GM21737 (cell line): ENCODE results near the gene SGF29.
"Not testable (repeated sequence)": the region's sequence is repeated elsewhere in the genome, so short reads cannot be mapped to it uniquely, and the experiment has no call there.

Experiments
- ATAC-seq: cut with Tn5 transposase; IDR thresholded peaks from one replicate; pipeline ENCODE4 v1.9.1; 2021; ENCODE audit warnings: mild to moderate bottlenecking, moderate library complexity; ENCODE audit not compliant: unreplicated experiment

SGF29 gene

DNA sequence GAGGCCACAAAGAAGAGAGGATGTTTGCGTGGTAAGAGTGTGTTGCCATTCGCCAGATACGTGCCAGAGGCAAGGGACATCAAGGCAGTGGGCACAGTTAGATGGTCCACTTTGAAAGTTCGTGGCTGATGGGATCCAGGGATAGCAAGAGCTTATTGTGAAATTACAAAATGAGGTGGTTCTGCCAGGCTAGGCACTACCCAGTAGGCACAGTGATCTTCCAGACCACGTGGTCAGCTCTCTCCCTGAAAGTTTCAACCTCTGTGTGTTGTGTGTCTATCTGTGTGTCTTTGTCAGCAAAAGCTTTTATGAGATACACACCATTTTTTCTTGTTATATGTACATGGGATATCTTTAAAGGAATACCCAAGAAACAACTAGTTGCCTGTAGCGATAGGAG, 9.5 kb downstream of the SGF29 start:
- ATAC-seq, result no peak

DNA sequence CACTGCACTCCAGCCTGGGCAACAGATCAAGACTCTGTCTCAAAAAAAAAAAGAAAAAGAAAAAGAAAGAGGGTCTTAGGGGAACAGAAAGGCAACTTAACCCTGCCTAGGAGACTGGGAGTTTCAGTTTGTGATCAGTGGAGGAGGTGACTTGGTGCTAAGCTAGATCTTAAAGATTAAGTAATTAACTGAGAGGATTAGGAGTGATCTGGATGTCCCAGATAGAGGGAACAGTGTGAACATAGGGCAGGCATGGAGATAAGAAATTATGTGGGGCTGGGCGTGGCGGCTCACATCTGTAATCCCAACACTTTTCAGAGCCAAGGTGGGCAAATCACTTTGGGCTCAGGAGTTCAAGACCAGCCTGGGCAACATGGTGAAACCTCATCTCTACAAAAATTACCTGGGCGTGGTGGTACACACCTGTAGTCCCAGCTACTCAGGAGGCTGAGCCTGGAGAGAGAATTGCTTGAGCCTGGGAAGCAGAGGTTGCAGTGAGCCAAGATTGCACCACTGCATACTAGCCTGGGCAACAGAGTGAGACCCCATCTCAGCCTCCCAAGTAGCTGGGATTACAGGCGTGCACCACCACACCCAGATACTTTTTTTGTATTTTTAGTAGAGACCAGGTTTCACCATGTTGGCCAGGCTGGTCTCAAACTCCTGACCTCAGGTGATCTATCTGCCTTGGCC, 12.7 kb downstream of the SGF29 start:
- ATAC-seq, result not testable (repeated sequence)

DNA sequence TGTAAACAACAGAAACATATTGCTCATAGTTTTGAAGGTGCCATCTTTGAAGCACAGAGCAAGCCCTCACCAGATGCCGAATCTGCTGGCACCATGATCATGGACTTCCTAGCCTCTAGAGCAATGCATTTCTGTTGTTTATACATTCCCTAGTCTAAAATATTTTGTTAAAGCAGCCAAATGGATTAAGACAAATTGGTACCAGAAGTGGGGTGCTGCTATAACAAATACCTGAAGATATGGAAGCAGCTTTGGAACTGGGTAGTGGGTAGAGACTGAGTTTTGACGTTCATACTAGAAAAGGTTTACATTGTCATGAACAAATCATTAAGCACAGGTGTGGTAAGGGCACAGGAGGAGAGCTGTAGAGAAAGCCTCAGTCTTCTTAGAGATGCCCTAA, 13.6 kb downstream of the SGF29 start:
- ATAC-seq, result no peak

DNA sequence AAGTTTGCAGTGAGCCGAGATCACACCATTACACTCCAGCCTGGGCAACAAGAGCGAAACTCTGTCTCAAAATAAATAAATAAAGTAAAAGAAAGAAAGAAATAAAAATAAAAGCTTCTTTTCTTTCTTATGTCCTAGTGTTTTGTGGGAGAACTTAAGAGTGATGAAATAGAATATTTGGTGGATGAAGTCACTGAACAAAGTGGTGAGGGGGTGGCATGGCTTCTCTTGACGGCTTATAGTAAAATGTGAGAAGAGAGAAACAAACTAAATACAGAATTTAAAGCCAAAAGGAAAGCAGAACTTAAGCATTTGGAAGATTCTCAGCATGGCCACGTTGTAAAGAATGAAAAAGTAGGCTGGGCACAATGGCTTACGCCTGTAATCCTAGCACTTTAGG, 15.3 kb downstream of the SGF29 start:
- no peak for ATAC-seq

DNA sequence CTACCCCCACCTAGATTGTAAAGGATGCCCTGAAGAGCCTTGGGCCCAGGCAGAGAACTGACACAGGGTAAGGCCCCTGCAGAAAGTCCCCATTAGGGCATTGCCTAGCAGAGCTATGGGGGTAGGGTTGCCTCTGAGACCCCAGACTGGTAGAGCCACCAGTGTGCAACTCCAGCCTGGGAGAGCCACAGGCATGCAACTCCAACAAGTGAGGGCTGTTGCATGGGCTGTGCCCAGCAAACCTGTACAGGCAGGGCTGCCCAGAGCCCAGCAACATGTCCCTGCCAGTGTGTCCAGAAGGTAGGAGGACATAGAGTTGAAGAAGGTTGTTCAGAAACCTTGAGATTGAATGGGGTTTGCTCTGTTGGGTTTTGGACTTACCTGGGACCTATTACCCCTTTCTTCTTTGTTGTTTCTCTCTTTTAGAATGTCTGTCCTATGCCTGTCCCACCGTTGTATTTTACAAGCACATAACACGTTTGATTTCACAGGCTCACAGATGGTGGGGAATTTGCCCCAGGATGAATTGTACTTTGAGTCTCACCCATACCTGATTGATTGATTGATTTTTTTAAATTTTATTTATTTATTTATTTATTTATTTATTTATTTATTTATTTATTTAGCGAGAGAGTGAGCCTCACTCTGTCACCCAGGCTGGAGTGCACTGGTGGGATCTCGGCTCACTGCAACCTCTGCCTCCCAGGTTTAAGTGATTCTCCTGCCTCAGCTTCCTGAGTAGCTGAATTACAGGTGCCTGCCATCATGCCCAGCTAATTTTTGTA, 16.4 kb downstream of the SGF29 start:
- no peak for ATAC-seq

DNA sequence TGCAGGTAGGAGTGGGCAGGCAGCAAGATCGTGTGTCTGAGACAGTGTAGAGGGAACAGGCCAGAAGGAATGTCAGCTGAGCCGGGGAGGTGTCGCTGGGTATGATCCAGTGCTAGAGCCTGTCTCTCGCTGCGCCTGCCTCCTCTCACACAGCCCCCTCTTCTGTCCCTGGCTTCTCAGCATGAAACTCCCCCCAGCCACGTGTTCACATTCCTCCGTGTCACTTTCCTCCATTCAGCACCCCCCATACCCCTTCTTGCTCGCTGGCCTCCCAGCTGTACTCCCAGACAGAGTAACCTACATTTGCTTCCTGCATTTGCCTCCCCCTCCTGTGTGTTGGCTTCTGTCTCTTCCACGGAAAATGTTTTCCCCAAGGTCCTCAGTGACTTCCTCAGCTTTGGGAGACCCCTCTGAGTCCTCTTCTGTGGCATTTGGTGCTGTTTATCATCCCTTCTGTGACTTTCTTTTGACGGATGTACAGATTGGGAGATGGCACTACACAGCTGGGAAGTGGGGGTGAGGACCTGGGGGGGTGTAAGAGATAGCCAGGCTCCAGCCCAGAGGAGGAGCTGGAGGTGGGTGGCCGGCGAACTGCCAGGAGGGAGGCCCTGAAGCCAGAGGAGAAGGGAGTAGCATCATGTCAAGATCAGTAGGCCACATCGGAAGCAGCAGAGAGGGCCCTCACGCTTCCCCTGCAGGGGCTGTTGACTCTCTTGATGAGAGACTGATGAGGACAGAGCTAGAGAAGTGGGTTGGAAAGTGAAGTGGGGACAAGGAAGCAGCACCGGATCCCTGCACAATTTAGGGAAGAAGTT, 19.2 kb downstream of the SGF29 start:
- no peak for ATAC-seq

DNA sequence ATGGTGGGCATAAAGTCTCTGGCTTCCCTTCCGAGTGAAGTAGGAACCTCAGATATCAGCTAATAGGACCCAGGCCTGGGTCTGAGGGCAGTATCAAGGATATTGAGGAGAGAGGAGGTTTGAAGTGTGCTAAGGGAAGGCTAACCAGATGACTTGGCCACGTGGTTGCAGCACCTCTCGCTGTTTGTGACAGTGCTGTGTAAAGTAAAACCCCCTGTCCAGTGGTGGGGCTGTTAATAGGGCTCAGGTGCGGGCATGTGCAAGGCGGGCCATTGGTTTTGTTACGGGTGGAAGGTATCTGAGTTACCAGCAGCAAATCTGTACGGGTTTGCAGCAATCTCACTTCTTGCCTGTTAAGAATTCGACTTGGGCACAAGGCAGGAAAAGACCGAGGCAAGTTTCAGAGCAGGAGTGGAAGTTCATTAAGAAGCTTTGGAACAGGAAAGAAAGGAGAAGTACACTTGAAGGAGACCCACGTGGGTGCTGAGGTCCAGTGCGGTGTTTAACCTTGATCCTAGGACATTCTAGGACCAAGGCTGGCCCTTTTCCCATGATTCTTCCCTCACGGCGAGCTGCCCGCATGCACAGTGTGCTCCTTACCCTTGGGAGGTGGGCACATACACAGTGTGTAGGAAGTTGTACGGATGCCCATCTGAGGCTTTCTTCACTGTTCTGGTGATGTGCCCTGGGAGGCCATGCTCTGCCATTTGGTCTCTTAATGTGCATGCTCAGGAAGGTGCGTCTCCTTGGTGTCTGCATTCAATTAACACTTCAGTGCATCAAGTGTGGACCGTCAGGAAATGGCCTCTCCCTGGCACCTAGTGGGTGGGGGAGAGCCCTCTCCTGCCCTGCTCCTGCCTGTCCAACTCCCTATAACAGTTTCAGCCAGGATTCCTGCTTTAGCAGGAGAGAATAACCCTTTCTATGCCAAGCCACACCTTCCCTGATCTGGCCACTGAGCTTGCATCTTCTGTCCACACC, 20.3 kb downstream of the SGF29 start:
- no peak for ATAC-seq

DNA sequence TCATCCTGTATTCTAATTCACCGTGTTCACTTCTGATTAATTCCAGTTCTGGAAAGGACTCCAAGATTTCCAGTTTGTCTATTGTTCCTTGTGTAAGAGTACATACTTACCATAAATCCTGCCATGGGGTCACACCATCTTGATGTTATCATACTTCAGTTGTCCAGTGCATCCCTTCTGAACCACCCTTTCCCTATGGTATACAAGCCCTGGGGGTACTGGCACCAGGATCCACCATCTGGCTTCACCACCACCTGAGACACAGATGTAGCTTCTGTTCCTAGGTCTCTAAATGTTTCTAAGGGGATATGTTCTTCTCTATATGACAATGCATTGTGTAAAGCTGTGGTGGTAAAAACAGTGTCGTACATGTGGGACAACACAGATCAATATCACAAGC, 21.2 kb downstream of the SGF29 start:
- no peak for ATAC-seq

DNA sequence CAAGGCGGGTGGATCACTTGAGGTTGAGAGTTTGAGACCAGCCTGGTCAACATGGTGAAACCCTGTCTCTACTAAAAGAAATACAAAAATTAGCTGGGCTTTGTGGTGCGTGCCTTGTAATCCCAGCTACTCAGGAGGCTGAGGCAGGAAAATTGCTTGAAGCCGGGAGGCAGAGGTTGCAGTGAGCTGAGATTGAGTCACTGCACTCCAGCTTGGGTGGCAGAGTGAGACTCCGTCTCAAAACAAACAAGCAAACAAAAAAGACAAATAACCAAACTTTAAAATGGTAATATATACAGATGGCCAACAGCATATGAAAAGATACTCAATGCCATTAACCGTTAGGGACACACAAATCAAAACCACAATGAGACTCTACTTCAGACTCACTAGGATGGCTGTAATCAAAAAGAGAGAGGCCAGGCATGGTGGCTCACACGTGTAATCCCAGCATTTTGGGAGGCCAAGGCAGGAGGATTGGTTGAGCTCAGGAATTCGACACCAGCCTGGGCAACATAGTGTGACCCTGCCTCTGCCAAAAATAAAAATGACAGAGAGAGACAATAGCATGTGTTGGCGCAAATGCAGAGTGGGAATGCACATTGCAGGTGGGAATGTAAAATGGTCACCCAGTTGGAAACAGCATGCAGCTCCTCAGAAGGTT, 21.9 kb downstream of the SGF29 start:
- no peak for ATAC-seq

DNA sequence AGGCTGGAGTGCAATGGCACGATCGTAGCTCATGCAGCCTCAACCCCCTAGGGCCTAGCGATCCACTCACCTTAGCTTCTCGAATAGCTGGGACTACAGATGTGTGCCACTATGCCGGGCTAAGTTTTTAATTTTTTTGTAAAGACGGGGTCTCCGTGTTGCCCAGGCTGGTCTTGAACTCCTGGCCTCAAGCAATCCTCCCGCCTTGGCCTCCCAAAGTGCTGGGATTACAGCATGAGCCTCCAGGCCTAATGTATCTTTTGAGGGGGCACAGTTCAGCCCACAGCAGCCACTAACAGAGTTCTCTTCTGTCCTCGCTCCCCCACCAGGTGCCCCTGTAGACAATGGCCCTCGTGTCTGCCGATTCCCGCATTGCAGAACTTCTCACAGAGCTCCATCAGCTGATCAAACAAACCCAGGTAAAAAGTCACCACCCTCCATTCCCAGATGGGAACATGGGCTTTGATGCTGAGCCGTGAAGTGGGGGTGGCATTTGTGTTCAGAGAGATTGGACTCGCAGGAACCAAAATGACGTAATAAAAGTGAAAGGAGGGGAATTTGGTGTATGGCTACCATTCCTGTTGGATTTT, 27.1 kb downstream of the SGF29 start:
- ATAC-seq, result no peak

DNA sequence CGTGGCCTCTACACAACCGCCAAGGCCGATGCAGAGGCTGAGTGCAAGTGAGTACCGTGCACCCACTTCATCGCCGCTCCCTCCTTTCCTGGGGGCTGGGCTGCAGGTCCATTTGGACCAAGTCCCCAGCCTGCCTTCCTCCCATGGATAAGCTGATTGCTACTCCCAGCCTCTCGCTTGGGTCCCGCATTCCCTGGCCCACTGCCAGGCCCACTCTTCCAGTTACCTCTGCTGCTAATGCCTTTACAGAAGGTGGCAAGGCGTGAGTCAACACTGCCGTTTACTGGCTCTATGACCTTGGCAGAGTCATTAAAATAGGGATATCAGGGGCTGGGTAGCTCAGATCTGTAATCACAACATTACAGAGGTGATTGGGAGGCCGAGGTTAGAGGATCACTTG, 32.0 kb downstream of the SGF29 start:
- no peak for ATAC-seq

DNA sequence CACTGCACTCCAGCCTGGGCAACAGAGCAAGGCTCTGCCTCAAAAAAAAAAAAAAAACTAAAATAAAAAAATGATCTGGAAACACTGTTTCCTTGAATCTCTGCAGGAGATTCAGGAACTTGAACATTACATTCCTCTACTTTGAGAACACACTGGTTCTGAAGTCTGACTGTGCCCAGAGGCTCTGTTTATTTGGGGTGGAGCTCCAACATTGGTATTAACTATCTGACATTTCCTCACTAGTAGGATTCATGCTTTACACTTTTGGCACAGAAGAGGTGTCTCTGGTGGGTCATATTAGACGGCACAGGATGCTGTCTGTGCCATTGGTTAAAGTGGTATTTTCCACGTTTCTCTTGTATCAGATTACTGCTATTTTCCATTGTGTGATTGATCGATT, 32.7 kb downstream of the SGF29 start:
- no peak for ATAC-seq

DNA sequence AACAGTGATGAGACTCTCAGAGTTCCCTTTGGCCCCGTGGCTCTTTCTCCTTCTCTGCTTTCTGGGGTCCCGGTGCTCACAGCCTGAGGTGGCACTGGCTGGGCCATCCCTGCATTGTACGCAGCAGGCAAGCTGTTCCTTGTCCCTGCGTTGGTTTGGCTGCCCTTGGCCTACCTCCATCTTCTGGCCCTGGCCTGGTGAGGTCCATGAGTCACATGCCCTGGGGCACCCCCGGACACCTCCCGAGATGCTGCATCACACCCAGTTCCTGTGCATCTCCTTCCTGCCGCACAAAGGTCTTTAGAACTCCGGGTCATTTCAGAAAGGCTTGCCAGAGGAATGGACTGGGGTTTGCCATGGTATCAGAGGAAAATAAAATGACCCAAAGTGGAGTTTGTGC, 33.7 kb downstream of the SGF29 start:
- ATAC-seq, result no peak

DNA sequence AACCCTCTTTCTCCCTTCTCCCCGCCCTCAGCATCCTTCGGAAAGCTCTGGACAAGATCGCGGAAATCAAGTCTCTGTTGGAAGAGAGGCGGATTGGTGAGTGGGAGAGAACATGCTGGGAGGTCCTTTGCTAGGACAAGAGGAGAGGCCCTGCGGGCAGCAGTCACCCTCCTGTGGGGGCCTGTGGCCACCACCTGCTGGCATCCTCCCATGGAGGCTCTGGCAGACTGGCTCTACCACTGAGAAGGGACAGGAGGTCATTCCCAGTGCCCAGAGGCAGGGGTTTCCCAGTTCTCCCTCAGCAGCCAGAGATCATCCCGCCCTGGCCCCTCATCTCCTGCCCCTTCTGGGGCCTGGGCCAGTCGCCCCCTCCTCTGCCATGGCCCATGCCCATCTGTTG, 35.3 kb downstream of the SGF29 start:
- ATAC-seq, result no peak

DNA sequence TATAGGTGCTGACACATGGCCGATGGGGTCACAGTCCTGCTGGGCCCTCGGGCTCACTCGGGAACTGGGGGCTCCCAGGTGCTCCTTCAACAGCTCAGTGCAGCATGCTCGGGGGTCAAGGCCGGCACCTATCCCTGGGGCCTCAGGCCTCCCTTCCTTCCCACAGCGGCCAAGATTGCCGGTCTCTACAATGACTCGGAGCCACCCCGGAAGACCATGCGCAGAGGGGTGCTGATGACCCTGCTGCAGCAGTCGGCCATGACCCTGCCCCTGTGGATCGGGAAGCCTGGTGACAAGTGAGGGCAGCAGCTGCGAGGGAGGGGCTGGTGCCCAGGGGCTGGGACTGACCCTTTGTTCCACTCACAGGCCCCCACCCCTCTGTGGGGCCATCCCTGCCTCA, 36.2 kb downstream of the SGF29 start:
- no peak for ATAC-seq

DNA sequence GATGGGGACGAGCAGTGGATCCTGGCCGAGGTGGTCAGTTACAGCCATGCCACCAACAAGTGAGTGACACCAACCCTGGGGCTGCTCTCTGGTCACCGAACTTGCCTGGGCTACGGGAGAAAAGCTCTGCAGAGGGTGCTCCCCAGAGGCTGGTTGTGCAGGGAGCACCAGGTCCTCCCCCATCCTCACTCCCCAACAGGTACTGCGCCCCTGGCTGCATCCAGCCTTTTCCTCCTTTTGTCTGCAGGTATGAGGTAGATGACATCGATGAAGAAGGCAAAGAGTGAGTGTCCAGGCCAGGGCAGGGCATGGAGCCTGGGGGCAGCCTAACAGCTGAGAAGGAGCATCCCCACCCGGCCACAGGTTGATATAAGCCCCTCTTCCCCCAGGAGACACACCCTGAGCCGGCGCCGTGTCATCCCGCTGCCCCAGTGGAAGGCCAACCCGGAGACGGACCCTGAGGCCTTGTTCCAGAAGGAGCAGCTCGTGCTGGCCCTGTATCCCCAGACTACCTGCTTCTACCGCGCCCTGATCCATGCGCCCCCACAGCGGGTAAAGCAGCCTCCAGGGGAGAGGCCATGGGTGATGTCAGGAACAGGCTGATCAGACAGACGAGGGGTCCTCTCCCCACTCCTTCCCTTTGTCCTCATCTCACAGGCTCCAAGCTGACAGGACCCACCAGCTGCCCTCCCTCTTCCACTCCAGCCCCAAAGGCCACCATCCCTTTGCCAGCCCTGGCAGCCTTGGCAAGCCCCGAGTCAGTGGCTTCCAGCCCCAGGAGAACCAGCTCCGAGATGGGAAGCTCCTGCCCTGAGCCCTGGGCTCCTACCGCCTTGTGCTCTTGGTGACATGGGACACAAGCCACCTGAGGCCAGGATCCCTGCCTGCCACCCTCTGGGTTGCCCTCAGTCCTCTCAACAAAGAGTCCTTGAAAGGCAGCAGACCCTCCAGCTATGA, 36.9 kb downstream of the SGF29 start:
- ATAC-seq, result no peak

DNA sequence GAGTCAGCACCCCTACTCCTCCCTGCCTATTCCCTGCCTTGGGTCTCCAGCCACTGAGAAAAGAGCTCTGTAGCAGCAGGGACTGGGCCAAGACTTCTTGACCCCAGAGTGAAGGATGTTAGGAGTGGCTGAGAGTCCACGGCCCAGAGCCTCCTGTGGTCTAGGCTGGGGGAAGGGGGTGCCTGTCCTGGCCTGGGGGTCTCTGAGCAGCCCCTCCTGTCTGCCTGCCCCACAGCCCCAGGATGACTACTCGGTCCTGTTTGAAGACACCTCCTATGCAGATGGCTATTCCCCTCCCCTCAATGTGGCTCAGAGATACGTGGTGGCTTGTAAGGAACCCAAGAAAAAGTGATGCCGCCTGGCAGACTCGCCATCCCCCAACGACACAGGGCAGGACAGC, 37.6 kb downstream of the SGF29 start:
- no peak for ATAC-seq

DNA sequence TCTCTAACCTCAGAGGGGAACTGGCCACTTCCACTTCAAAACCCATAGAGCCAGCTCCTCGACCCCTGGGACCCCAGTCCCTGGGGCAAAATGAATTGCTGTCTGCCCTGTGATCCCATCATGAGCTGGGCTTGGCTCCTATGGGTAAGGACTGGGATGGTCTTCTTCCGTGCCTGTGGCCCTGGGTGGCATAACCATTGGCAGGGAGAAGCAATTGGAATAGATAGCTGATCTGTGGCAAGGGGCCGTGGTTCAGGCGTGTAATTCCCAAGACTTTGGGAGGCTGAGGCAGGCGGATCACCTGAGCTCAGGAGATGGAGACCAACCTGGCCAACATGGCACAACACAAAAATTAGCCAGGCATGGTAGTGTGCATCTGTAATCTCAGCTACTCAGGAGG, 38.8 kb downstream of the SGF29 start:
- no peak for ATAC-seq
